Stimulated activated CD4-positive, alpha-beta T cell treated with anti-CD3 and anti-CD28 coated beads, Interleukin-2, amount 100 ng/mL, for 24 hours (primary cell): Measurements from ENCODE around the gene SYPL1.

ENCODE experiments used
- DNase-seq, 2 donors: peaks; one replicate each; pipeline ENCODE4 v3.0.0-alpha.2; 2020

The SYPL1 gene

GRCh38 chr7:106049139-106049752, 62.9 kb downstream of the SYPL1 start:
- DNase-seq: no peak

GRCh38 chr7:106048706-106049020, 63.4 kb downstream of the SYPL1 start:
- DNase-seq: no peak

DNA sequence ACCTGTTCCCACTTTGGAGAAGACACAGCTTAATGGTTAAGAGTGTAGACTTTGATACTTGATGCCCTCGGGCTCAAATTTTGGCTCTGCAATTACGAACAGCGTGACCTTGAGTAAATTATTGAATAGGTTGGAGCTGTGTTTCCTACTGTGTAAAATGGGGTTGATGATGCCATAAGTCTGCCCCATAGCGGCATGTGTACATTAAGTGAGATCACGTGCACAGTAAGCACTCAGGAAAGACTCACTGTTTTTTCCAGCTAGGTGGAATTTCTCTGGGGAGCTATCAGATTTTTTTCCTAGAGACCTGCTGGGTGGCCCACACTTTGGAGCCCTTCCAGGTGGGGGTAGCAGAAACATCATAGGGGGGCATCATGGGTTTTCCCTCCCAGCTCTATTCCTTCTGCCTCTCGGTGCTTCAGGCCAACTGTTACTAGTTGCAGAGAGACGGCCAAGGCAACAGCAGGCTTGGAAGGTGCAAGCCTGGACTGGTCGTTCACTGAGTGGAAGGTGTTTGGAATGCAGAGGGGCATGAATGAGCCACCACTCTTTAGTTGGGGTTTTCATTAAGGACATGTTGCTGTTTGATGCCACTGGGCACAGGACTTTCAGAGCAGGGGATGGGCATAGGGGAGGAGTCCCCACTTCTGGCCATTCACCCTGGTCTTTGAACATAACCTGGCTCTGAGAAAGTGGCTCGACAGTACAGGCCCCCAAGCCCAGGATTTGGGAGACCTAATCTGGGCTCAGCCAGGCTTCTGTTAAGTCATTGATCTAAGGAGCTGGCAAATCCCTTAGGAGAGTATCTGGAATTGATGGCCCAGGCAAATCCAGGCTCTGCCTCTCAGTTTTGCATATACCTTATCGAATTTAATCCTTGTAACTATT, 64.0 kb downstream of the SYPL1 start:
- DNase-seq: no peak

DNA sequence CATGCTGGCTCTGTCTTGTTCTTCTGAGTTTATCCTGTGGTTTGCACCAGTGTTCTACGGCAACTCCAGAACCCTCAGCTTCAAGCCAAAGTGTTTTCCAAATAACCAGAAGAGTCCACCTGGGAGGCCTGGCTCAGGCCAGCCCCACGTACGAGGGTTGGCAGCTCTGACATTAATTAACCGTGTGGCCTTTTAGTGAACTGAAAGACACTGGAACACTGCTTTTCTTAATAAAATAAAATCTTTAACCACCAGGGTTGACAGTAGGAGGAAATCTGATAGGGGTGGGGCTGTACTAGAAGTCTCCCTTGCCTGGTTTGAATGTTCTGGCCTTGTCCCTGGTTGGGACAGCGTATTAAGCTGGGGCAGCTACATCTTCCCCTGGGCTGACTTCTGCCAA, 64.9 kb downstream of the SYPL1 start:
- no peak for DNase-seq

GRCh38 chr7:106045586-106045985, 66.5 kb downstream of the SYPL1 start:
- DNase-seq: no peak

DNA sequence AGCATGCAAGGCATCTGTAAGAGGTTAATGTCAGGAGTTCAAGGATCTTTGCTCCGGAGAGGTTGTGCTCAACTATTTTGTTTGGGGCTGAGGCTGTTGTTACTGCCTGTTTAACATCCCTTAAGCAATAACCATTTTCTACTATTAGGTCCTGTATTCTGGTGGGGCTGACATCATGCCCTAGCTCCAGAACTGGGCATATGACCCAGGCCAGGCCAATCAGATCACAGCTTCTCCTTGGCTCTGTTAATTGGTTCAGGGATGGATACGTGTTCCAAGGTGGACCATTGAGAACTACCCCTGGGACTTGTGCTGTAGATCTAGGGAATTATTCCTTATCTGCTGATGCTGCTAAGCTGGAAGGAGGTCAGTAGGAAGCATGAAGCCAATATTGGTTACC, 67.0 kb downstream of the SYPL1 start:
- DNase-seq: no peak

GRCh38 chr7:106042196-106042611, 69.9 kb downstream of the SYPL1 start:
- no peak for DNase-seq

DNA sequence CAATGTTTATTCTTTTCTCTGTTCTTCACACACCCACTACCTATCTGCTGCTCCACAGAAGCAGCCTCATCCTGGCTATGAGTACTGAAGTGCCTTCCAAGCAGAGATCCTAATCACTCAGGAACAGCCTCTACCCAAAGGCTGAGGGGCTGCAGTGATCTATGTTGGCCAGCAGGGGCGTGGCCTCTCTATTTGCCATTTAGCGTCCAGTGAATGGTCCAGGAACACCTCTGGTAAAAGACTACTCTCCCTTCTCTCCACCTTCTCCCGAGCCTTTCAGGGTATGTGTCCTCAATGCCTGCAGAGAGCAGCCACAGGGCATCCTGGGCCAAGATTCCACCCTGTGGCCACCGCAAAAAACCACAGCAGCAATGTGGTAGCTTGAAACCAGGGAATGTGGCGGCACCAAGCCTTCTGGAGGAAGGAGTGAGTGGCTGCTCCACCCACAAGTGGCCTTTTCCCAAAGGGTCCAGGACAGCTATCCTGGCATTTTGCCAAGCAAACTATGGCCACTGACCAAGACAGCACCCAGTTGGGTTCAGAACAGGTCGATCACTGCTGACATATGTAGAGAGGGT, 70.9 kb downstream of the SYPL1 start:
- DNase-seq: peak; percentile 34 to 49
